Panc1 (cell line): ENCODE data around the gene HOXA10.

Source experiments
- POLR2AphosphoS5 ChIP-seq: IDR thresholded peaks from 2 replicates; pipeline ENCODE4 v1.6.1; 2012; ENCODE audit warnings: mild to moderate bottlenecking, low read depth, low read length, moderate library complexity
- TF ChIP-seq, protein P1 (sequence below): fragments of 450-650 bp; IDR thresholded peaks from 2 replicates; pipeline ENCODE4 v1.5.1; 2017; ENCODE audit warnings: mild to moderate bottlenecking

DNA sequence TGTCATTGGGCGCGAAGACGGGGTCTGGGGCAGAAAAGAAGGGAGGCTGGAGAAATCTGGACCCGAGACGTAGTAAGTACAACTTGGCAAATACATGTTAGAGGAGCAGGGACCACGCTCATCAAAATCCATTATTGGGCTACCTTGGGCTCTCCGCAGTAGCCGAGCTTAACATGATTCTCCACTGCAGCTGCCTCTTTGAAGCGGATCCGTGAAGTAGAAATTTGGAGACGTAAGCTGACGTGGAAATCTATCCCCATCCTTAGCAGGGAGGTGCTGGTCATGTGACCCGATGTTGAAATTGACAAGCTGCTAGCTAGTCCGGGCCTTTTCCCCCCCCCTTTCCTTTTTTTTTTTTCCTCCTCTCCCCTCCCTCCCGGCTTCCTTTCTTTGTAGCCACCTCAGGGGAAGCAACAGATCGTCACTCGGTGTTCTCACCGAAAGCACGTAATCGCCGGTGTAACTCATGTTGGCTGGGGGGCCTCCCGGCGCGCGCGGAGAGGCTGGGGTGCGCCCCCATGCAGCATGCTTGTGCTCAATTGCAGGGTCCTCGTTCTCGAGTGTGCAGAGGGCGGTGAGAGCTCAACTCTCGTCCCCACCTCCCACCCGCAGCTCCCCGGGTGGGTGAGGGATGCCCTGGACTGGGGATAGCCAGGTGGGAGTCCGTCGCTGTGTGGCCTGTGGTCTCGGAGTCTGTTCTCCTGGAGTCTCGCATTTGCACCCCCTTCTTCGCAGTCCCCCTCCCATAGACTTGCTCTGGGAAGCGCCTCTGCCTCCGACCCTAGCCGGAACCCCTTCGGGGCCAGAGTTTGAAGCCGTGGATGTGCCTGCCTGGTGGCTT lies 11.1 kb upstream of the HOXA10 start, which contains the start of gene HOXA11:
- TF ChIP-seq, protein P1, sequence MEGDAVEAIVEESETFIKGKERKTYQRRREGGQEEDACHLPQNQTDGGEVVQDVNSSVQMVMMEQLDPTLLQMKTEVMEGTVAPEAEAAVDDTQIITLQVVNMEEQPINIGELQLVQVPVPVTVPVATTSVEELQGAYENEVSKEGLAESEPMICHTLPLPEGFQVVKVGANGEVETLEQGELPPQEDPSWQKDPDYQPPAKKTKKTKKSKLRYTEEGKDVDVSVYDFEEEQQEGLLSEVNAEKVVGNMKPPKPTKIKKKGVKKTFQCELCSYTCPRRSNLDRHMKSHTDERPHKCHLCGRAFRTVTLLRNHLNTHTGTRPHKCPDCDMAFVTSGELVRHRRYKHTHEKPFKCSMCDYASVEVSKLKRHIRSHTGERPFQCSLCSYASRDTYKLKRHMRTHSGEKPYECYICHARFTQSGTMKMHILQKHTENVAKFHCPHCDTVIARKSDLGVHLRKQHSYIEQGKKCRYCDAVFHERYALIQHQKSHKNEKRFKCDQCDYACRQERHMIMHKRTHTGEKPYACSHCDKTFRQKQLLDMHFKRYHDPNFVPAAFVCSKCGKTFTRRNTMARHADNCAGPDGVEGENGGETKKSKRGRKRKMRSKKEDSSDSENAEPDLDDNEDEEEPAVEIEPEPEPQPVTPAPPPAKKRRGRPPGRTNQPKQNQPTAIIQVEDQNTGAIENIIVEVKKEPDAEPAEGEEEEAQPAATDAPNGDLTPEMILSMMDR: no peak
- TF ChIP-seq POLR2AphosphoS5: no peak
